Activated CD8-positive, alpha-beta memory T cell treated with anti-CD3 and anti-CD28 coated beads for 4 hours (primary cell): Measurements from ENCODE around the gene DNAJC21.
"Not testable (repeated sequence)": the region's sequence is repeated elsewhere in the genome, so short reads cannot be mapped to it uniquely, and the experiment has no call there.

Experiments used
- DNase-seq, 2 donors: peaks; one replicate each; pipeline ENCODE4 v3.0.0-alpha.2; 2020; ENCODE audit warnings: low read depth in 2 of 2

The DNAJC21 gene

GRCh38 chr5:34923256-34923655, 6.1 kb upstream of the DNAJC21 start:
- not testable (repeated sequence) for DNase-seq

GRCh38 chr5:34923694-34924461, 5.5 kb upstream of the DNAJC21 start:
- DNase-seq = peak in 1 of 2 donors; percentile 11

DNA sequence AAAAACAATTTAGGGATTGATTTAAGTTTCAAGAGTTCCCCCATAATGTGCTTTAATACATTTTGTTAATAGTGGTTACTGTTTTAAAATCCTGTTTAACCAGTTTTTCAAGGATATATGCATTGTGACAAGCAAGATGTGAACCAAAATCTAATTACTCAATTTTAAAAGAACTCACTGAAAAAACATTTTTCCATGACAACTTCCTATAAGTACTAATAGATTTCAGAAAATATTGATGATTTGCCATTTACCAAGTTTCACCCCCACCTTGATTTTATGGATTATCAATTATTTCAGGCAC, 4.9 kb upstream of the DNAJC21 start:
- DNase-seq = no peak

DNA sequence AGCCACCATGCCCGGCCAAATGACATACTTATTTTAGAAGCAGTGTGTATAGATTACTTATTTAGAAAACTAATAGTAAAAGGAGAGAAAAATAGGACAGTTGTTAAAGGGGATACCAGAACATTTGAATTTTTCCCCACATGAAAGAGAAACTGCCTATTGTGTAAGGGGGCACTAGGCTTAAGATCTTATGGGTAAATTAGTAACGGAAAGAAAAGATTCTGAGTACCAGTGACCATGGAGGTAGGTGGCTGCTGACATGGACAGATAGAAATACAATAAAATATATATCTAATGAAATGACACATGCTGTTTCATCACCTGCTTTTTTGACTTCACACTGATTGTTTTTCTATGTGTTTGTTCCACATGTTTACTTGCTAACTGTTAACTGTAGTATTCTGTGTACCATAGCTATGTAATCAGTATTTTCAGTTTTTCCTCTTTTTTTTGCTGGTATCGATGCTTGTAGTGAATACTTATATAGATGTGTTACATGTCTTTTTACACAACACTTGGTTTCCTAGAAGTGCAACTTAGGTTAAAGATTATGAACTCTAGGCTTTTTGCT, 3.0 kb upstream of the DNAJC21 start:
- no peak for DNase-seq

DNA sequence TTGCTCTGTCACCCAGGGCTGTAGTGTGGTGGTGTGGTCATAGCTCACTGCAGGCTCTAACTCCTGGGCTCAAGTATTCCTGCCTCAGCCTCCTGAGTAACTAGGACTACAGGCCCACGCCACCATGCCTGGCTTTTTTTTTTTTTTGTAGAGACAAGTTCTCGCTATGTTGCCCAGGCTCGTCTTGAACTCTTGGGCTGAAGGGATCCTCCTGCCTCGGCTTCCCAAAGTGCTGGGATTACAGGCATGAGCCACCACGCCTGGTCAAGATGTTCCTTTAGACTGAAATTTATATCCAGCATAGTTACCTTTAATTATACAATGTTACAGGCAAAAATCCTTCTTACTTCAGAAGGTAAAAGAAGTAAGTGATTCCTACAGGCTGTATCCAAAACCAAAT, 1.6 kb upstream of the DNAJC21 start:
- no peak for DNase-seq

DNA sequence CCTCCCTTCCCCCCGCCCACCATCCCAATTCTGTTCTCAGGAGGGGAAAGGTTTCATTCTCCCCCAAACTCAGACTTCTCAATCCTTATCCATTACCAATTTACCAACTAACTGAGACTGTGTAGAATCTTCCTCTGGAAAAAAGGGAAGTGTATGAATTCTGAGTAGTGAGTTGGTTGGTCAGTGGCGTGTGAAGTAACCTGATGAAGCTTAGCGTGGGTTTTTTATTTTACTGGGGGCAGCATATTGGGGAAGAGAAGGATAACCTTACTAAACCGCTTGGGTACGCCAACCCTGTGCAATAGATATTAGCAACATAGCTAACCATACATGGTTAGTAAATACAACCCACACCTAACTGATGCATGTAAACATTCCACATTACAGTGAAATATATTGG, 1.1 kb upstream of the DNAJC21 start:
- DNase-seq = no peak

DNA sequence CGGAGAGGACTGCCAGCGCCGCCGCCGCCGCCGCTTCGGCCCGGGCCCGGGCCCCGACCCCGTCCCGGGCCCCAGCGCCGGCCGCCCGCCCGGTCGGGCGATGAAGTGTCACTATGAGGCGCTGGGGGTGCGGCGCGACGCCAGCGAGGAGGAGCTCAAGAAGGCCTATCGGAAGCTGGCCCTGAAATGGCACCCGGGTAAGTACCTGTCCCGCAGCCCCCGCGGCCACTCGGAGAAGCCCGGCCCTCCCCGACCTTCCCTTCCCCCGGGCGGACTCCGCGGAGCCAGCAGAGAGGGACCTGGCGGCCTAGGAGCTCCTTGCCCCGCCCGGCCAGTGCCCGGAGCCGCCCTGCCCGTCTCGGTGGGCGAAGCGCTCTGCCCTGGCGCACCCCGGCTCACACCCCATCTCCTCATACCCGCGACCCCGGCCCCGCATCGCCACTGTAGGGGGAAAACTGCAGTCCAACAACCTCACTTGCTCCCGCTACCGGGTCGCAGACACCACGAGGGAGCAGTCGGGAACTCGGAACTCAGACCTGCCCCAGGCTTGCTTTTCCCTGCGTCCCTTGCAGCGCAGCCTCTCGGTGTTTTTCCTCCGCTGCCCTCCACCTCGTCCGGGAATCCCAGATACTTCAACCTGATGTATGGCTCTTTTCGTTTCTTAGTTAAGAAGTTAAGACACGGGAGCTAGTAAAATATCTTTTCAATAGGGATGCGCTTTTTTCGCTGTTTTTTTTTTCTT, 532 bp downstream of the DNAJC21 start:
- peak; percentile 58 to 61 for DNase-seq

DNA sequence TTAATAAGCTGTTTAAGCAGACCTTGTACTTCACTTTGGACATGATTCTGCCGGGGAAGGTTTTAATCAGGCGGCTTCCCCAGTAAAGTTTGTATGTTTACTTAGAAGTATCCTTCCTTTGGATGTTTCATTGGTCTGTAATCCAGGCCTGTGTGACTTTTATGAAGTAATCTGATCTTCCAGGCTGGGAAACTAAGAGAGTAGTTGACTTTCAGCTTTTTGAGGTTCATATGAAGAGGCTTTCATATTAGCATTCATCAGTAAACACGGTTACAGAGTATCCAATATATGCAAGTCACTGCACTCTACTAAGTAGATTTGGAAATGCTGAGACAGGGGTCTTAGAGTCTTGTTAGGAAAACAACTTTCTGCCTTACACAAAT, 1.1 kb downstream of the DNAJC21 start:
- no peak for DNase-seq

DNA sequence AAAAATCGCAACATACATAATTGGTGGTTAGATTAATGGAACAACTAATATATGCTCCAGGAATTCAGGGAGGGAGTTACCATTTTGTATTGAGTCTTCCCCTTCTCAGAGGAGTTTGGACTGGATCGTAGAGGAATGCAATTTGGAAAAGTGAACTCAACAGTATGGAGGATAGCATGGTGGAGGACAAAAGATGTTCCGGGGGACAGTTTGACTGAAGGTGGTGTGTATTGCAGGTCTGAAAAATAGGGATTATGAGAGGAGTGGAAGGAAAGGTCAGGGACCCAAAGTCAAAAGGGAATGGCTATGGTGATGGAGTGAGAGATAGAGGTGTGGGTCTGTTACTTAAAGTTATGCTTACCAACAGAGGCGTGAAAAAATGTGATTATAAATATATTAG, 1.5 kb downstream of the DNAJC21 start:
- DNase-seq = no peak

DNA sequence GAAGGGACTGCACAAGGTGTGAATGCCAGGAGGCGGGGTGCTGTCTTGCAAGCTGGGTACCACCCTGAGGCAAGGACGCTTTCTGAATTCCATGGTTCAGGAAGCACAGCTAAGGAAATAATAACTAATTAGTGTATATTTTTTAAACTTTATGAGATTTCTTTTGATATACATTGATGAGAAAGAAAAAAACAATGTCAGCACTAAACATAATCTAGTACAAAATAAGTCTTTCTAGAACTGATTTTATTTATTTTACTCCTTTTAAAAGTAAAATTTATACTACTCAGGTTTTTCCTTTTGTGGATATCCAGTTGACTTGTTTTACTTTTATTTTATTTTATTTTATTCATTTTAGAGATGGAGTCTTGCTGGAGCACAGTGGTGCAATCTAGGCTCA, 3.6 kb downstream of the DNAJC21 start:
- no peak for DNase-seq

- no peak for DNase-seq
These were observed 12.6 kb downstream of the DNAJC21 start for GRCh38 chr5:34941936-34942335.

GRCh38 chr5:34944044-34944443, 14.7 kb downstream of the DNAJC21 start:
- no peak for DNase-seq

DNA sequence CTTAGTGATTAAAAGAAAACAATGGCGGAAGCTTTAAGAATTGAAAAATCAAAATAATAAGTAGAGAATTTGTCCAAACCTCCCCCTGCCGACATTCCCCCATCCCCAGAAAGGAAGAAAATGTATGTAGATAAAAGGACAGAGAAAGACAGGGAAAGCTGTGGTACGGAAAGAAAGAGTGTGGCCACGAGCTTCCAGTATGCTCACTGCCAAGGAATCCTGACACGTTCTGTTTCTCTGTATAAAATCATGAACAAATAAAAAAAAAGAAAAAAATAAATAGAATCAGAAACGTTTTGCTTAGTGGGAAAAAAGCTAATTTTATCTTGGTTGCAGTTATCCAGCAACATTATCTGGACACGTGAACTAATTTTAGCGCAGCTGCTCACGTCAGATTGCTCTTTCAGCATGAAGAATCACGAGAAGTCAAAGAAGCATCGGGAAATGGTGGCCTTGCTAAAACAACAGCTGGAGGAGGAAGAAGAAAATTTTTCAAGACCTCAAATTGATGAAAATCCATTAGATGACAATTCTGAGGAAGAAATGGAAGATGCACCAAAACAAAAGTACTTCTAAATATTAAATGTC, 15.2 kb downstream of the DNAJC21 start:
- no peak for DNase-seq

DNA sequence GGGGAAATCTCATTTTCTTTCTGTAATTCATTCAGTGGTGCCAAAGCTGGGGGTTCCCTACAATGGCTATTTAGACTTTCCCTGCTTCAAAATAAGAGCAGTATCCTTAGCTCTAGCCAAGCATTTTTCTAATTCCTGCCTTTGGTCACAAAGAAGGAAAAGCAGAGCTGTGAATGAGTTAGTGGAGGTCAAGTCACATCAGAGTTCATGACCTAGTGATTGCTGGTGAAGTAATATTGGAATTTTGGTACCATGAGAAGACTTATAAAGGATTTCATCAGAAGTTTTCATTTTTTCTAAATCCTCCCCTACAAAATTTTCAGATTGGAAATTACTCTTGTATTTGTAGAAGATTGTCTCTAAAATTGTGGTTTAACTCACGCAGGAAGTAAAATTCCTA, 28.0 kb downstream of the DNAJC21 start:
- no peak for DNase-seq

DNA sequence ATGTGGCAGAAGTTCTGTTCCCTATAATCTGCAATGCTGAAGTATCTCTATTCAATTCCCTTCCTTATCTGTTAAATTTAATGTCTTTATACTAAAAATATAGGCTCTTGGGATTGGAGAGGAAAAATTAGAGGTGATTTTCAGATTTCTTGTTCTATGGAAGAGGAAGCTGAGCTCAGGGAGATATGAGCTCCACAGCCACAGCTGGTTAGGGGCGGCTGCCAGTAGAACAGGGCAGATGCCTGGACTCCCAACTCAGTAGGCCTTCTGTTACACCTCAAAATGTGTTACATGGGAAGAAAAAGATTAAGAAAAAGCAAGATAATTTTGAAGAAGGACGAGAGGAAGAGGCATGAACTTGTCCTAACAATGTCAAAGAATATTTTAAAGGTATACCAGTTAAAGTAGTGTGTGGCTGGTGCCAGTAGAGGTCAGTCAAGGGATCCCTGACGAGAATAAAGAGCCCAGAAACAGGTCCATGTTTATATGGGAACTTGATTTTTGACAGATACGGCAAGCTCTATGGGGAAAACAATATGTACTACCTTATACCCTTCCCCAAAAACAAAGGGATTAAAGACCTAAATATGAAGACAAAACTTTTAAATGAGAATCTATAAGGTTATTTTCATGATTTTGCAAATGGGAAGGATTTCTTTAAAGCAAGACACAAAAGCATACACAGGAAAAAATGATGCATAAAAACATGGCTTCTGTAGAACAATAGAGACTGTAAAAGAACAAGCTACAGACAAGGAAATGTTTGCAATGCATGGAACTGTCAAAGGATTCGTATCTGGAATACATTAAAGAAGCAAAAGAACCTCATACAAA, 28.7 kb downstream of the DNAJC21 start:
- no peak for DNase-seq

DNA sequence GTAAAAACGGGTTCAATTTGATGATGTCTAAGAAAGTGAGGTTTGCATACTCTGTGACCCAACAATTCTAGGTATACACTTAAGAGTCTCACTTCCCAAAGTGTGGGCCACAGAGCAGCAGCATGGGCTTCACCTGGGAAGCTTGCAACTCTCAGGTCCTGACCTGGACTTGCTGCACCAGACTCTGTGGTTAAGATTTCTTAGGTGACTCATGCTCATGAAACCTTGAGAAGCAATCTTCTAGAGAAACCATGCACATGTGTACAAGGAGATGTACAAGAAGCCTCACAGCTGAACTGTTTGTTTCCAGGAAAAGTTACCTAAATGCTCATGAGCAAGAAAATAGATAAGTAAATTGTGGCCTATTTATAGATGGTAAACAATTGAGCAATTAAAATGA, 30.0 kb downstream of the DNAJC21 start:
- no peak for DNase-seq

DNA sequence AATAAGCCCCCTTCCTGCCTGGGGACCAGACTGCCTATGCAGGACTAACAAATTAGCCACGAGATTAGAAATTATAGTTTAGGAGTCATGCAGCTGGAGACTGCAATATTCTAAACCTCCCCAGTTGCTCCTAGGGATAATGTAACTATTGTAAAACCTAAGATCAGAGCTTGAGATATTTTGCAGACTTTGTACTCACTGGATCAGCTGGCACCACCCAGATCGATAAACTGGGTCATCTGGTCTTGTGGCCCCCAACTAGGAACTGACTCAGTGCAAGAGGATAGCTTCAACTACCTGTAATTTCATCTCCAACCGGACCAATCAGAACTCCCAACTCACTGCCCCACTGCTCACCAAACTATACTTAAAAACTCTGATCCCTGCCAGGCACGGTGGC, 38.2 kb downstream of the DNAJC21 start:
- DNase-seq = no peak

GRCh38 chr5:34968258-34968657, 38.9 kb downstream of the DNAJC21 start:
- DNase-seq = no peak

GRCh38 chr5:34970552-34970951, 41.2 kb downstream of the DNAJC21 start:
- DNase-seq = no peak

DNA sequence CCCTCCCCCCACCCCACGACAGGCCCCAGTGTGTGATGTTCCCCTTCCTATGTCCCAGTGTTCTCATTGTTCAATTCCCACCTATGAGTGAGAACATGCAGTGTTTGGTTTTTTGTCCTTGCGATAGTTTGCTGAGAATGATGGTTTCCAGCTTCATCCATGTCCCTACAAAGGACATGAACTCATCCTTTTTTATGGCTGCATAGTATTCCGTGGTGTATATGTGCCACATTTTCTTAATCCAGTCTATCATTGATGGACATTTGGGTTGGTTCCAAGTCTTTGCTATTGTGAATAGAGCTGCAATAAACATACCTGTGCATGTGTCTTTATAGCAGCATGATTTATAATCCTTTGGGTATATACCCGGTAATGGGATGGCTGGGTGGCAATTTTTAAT, 42.3 kb downstream of the DNAJC21 start:
- not testable (repeated sequence) for DNase-seq

- DNase-seq = no peak
These were observed 47.0 kb downstream of the DNAJC21 start for GRCh38 chr5:34976347-34976746.
